ENCODE measurements around the gene CYTH1.

CYTH1 gene

GRCh38 chr17:78815696-78816095, 33.6 kb upstream of the CYTH1 start:
- DNase-seq (ENCODE audit: extremely low spot score): no peak
- ChIA-PET POLR2A (interaction anchor here (0.7 to 1.0 kb wide), 2 partner anchors 43 to 150 kb away, joined by 3 read pairs; no protein-coding TSS in a partner anchor), CTCF (no interaction called here)
- TF ChIP-seq HDGF (IDR thresholded peaks at IDR 0.05; ENCODE audit: borderline replicate concordance) (no peak), BHLHE40 (IDR thresholded peaks at IDR 0.05; ENCODE audit: borderline replicate concordance) (no peak), ZNF384 (IDR thresholded peaks at IDR 0.05) (no peak), SP1 (IDR thresholded peaks at IDR 0.05) (no peak), CTBP1 (IDR thresholded peaks at IDR 0.05; ENCODE audit: borderline replicate concordance) (no peak), TARDBP (IDR thresholded peaks at IDR 0.05) (0 out of 2 replicates have a peak, but pooled peaks have one; percentile 45)
- TF ChIP-seq, protein P1, sequence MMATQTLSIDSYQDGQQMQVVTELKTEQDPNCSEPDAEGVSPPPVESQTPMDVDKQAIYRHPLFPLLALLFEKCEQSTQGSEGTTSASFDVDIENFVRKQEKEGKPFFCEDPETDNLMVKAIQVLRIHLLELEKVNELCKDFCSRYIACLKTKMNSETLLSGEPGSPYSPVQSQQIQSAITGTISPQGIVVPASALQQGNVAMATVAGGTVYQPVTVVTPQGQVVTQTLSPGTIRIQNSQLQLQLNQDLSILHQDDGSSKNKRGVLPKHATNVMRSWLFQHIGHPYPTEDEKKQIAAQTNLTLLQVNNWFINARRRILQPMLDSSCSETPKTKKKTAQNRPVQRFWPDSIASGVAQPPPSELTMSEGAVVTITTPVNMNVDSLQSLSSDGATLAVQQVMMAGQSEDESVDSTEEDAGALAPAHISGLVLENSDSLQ (IDR thresholded peaks at IDR 0.05): no peak

GRCh38 chr17:78812855-78813254, 30.8 kb upstream of the CYTH1 start:
- ChIA-PET CTCF (no interaction called here), POLR2A (no interaction called here)
- TF ChIP-seq ZNF384 (IDR thresholded peaks at IDR 0.05) (no peak), BHLHE40 (IDR thresholded peaks at IDR 0.05; ENCODE audit: borderline replicate concordance) (no peak), FOXK2 (IDR thresholded peaks at IDR 0.05) (no peak), L3MBTL2 (conservative IDR thresholded peaks at IDR 0.05) (no peak), FOXM1 (IDR thresholded peaks at IDR 0.05; ENCODE audit: borderline replicate concordance) (no peak)
- TF ChIP-seq, protein P1 (IDR thresholded peaks at IDR 0.05): no peak
- DNase-seq (ENCODE audit: extremely low spot score): no peak

DNA sequence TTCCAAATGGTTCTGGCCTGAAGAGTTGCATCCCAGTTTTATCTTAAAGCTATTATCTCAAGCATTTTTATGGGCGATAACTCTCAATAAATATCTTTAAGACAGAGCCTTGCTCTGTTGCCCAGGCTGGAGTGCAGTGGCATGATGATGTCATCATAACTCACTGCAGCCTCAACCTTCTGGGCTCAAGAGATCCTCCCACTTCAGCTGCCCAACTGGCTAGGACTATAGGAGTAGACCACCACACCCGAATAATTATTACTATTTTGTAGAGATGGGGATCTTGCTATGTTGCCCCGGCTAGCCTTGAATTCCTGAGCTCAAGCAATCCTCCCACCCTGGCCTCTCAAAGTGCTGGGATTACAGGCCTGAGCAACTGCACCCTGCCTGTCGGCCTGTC, 26.1 kb upstream of the CYTH1 start:
- ChIA-PET CTCF (no interaction called here), POLR2A (no interaction called here)
- TF ChIP-seq CTBP1 (IDR thresholded peaks at IDR 0.05; ENCODE audit: borderline replicate concordance): no peak
- no peak for TF ChIP-seq SUZ12 (IDR thresholded peaks at IDR 0.05)
- TF ChIP-seq HDGF (IDR thresholded peaks at IDR 0.05; ENCODE audit: borderline replicate concordance): no peak
- TF ChIP-seq, protein P1 (IDR thresholded peaks at IDR 0.05): no peak
- TF ChIP-seq SP1 (IDR thresholded peaks at IDR 0.05): no peak
- no peak for TF ChIP-seq ARNT (IDR thresholded peaks at IDR 0.05)
- TF ChIP-seq BHLHE40 (IDR thresholded peaks at IDR 0.05; ENCODE audit: borderline replicate concordance): no peak
- TF ChIP-seq FOXA1 (IDR thresholded peaks at IDR 0.05): no peak
- no peak for TF ChIP-seq FOXK2 (IDR thresholded peaks at IDR 0.05)

DNA sequence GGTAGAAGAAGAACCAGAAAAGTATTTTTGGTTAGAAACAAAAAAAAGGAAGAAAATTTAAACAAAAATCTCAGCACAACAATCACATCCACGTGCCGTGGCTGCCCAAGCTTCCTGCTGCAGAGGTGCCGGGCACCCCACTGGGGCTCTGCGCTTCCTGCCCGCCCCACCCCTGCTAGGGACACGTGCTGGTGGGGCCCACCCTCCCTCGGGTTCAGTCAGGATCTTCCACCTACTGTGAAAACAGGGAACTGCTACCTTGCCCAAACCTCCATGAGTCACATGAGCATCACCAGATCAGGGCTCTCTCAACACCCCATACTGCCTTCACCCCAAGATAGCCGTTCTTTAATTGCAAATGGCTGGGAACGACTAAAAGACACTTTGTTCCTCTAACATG, 24.4 kb upstream of the CYTH1 start:
- no peak for DNase-seq (ENCODE audit: extremely low spot score)
- CTCF ChIA-PET: no interaction called here
- TF ChIP-seq ZNF384 (IDR thresholded peaks at IDR 0.05): no peak
- no peak for TF ChIP-seq TARDBP (IDR thresholded peaks at IDR 0.05)
- TF ChIP-seq SUZ12 (IDR thresholded peaks at IDR 0.05): no peak
- no peak for TF ChIP-seq BHLHE40 (IDR thresholded peaks at IDR 0.05; ENCODE audit: borderline replicate concordance)
- POLR2A ChIA-PET: no interaction called here

More for the DNA sequence above, 26.1 kb upstream of the CYTH1 start:
- no peak for DNase-seq (ENCODE audit: extremely low spot score)

GRCh38 chr17:78805301-78805700, 23.2 kb upstream of the CYTH1 start:
- POLR2A ChIA-PET: no interaction called here
- DNase-seq (ENCODE audit: extremely low spot score): no peak
- TF ChIP-seq SP1 (IDR thresholded peaks at IDR 0.05): no peak
- no peak for TF ChIP-seq NFRKB (IDR thresholded peaks at IDR 0.05)
- no peak for TF ChIP-seq ARNT (IDR thresholded peaks at IDR 0.05)
- TF ChIP-seq SUZ12 (IDR thresholded peaks at IDR 0.05): no peak
- no peak for TF ChIP-seq FOXA1 (IDR thresholded peaks at IDR 0.05)
- TF ChIP-seq ELF4 (IDR thresholded peaks at IDR 0.05): no peak
- TF ChIP-seq FOXK2 (IDR thresholded peaks at IDR 0.05): no peak
- CTCF ChIA-PET: no interaction called here

- POLR2A ChIA-PET: no interaction called here
- no peak for TF ChIP-seq FOXM1 (IDR thresholded peaks at IDR 0.05; ENCODE audit: borderline replicate concordance)
- TF ChIP-seq ZNF384 (IDR thresholded peaks at IDR 0.05): no peak
- no peak for TF ChIP-seq LEF1 (IDR thresholded peaks at IDR 0.05; ENCODE audit: borderline replicate concordance)
- TF ChIP-seq ELF4 (IDR thresholded peaks at IDR 0.05): no peak
- TF ChIP-seq SUZ12 (IDR thresholded peaks at IDR 0.05): no peak
- no peak for TF ChIP-seq ARNT (IDR thresholded peaks at IDR 0.05)
- no peak for TF ChIP-seq NFRKB (IDR thresholded peaks at IDR 0.05)
- TF ChIP-seq HDGF (IDR thresholded peaks at IDR 0.05; ENCODE audit: borderline replicate concordance): no peak
- TF ChIP-seq FOXA1 (IDR thresholded peaks at IDR 0.05): no peak
- CTCF ChIA-PET: no interaction called here
- DNase-seq (ENCODE audit: extremely low spot score): no peak
These were observed 22.7 kb upstream of the CYTH1 start for GRCh38 chr17:78804777-78805176.

DNA sequence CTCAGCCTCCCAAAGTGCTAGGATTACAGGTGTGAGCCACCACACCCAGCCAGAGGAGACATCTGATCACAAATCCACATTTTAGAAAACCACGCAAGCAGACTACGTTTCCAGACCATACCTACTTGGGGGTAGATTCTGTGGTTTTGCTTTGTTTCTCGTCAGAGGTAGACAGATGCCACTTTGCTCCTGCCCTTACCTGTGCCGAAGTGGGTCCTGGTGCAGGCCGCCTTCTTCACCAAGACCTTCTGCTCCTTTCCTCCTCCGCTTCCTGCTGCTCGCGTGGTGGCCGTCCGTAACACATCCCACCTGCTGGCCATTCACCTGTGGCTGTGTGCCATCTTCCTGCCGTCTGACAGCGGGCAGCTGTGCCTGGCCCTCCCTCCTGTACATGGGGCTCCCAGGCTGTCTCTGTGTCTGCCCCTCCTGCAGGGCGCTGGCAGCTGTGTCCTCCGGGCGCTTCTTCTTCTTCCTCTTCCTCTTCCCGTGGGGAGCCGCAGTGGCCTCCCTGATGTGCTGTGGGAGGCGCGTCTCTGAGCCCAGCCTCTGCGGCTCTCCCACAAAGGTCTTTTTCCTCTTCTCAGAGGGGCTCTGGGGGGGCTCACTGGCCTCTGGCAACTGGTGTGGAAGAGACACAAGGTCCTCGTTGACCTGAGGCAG, 21.2 kb upstream of the CYTH1 start:
- DNase-seq (ENCODE audit: extremely low spot score): no peak
- TF ChIP-seq, protein P1 (IDR thresholded peaks at IDR 0.05): no peak
- TF ChIP-seq FOXA1 (IDR thresholded peaks at IDR 0.05) (no peak), CTBP1 (IDR thresholded peaks at IDR 0.05; ENCODE audit: borderline replicate concordance) (no peak), ARNT (IDR thresholded peaks at IDR 0.05) (no peak), SUZ12 (IDR thresholded peaks at IDR 0.05) (no peak), BHLHE40 (IDR thresholded peaks at IDR 0.05; ENCODE audit: borderline replicate concordance) (no peak), SP1 (IDR thresholded peaks at IDR 0.05) (no peak), LEF1 (IDR thresholded peaks at IDR 0.05; ENCODE audit: borderline replicate concordance) (no peak), NFRKB (IDR thresholded peaks at IDR 0.05) (no peak), HDGF (IDR thresholded peaks at IDR 0.05; ENCODE audit: borderline replicate concordance) (no peak), FOXK2 (IDR thresholded peaks at IDR 0.05) (no peak), ELF4 (IDR thresholded peaks at IDR 0.05) (no peak), FOXM1 (IDR thresholded peaks at IDR 0.05; ENCODE audit: borderline replicate concordance) (no peak)
- ChIA-PET CTCF (no interaction called here), POLR2A (no interaction called here)

All from HEK293T (cell line).